ENCODE measurements around the gene NCOA5.
A peak's percentile ranks its signal among the peaks of the same experiment; 100 is the strongest.

Gene NCOA5

DNA sequence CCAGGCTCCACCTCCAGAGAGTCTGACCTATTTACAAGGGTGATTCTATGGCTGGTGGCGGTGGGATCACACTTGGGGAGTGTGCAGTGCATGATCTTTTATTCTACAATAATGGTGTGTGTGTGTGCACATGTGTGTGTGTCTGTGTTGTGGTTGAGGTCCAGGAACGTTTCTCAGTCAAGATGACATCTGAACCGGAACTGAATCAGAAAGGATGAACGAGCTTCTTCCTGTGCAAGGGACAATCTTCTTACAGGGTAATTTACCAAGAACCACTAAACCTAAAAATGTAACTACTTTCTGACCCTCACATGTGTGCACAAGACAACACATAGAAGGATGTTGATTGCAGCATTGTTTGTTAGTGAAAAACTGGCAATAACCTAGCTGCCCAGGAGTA is 72.5 kb downstream of the NCOA5 start:
- DNase-seq (ENCODE audit: low read depth in 2 of 2), result no peak

DNA sequence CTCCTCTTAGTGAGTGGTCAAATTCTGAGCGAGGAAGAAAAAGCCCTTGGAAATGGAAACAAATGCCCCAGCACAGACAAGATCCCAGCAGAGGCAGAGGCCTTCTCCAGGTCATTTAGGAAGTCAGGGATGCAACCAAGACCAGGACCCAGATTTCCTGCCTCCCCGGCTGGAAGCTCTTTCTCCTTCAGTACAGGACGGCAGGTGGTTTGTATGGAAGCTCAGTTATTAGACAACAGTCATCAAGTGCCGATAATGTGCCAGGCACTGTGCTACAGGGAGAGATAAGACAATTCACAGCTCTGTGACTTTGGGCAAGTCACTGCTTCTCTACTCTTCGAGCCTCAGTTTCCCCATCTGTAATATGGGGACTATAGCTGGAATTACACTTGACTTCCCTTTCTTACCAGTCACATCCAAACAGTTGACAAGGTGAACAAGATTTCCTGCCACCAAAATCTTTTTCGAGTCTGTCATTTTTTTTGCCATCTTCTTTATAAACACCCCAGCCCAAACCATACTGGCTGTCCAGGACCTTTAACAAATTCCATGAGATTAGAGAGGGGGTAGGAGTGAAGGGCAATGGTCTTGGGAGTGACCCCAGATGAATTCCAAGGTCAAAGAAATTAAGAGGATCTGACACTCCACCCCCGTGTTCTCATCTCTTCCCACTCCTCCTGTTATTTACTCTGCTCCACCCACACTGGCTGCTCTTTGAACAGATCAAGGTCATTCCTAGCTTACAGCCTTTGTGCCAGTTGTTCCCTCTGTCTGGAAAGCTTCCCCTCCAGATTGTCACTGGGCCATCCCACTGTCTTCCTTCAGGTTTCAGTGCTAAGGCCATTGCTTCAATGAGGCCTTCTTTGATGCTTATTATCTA is 75.0 kb downstream of the NCOA5 start:
- DNase-seq (ENCODE audit: low read depth in 2 of 2), result no peak

DNA sequence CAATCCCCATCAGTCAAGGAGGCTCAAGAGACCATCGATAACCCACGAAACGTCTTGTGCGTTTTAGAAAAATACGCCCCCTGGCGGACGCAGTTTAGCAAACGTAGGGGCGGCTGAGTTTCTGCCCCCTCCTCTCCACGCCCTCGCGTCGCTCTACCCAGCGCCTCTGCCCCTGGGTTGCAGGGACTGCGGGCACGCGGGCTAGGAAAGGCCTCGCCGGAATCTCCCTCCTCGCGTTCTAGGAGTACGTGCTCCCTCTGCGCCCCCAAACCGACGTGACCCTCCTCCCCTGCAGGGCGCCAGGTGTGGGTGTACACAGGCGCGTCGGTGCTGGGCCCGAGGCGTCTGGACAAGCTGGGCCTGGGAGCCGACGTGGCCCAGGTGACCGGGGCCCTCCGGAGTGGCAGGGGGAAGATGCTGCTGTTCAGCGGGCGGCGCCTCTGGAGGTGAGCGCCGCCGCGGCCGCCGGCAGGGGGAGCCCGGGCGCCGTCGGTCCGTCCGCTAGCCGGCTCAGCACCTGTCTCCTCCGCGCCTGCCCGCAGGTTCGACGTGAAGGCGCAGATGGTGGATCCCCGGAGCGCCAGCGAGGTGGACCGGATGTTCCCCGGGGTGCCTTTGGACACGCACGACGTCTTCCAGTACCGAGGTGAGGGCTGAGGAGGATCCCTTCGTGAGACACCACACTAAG is 75.8 kb downstream of the NCOA5 start:
- DNase-seq (ENCODE audit: low read depth in 2 of 2), result peak in 1 of 2 donors; percentile 41

DNA sequence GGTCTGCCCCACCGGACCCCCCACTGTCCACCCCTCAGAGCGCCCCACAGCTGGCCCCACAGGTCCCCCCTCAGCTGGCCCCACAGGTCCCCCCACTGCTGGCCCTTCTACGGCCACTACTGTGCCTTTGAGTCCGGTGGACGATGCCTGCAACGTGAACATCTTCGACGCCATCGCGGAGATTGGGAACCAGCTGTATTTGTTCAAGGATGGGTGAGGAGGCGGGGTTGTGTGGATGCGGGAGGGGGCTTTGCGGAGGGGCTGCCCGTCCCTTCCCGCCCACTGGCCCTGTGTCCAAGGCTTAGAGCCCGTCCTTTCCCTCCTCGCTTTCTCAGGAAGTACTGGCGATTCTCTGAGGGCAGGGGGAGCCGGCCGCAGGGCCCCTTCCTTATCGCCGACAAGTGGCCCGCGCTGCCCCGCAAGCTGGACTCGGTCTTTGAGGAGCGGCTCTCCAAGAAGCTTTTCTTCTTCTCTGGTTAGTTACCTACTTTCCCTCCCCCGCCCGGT is 76.4 kb downstream of the NCOA5 start:
- no peak for DNase-seq (ENCODE audit: low read depth in 2 of 2)

DNA sequence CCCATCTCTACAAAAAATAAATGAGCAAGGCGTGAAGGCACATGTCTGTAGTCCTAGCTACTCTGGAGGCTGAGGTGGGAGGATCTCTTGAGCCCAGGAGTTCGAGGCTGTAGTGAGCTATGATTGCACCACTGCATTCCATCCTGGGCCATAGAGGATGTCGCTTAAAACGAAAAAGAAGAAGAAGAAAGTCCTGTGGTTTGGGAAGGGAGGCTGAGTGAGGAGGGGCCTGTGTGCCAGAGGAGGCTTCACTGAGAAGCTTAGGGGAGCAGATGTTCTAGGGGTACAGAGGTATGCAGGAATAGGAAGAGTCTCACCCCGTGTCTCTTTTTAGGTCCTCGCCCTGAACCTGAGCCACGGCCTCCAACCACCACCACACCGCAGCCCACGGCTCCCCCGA is 76.8 kb downstream of the NCOA5 start:
- no peak for DNase-seq (ENCODE audit: low read depth in 2 of 2)

DNA sequence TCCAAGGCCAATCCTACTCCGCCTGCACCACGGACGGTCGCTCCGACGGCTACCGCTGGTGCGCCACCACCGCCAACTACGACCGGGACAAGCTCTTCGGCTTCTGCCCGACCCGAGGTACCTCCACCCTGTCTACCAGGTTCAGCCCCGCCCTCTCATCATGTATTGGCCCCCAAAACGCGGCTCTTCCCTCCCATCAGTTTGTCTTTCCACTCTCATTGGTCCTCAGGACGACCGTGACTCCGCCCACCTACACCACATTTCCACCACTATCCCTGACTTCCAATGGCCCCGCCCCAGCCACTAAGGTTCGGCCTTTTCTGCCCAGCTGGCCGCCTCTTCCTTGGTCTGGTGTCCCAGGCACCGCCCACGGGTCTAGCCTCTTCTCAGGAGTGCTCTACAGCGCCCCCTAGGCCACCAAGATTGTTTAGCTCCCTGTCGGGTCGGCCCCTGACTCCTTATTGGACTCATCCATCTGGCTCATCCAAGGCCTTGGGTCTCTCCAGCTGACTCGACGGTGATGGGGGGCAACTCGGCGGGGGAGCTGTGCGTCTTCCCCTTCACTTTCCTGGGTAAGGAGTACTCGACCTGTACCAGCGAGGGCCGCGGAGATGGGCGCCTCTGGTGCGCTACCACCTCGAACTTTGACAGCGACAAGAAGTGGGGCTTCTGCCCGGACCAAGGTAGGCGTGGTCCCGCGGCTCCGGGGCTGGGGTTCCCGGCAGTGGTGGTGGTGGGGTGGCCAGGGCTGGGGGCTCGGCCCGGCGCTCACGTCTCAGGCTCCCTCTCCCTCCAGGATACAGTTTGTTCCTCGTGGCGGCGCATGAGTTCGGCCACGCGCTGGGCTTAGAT is 77.9 kb downstream of the NCOA5 start:
- DNase-seq (ENCODE audit: low read depth in 2 of 2), result no peak

Data from activated CD8-positive, alpha-beta memory T cell treated with anti-CD3 and anti-CD28 coated beads for 4 hours (primary cell).